H9 (cell line): ENCODE data around the gene TRPV3. TPM values are rescaled to one million over a fixed set of nuclear protein-coding genes. Genes with fewer than 3 reads are reported as not detected.
"Not testable (repeated sequence)": the region's sequence is repeated elsewhere in the genome, so short reads cannot be mapped to it uniquely, and the experiment has no call there.

Source experiments
- DNase-seq: peaks from one replicate; pipeline ENCODE4 v3.0.0-alpha.2; 2017
- H2AFZ ChIP-seq: one replicate; pipeline ENCODE4 v1.6.1; 2013; ENCODE audit warnings: mild to moderate bottlenecking, low read length, control low read depth, moderate library complexity
- H2AK5ac ChIP-seq: 2 replicates; pipeline ENCODE4 v1.6.1; 2013; ENCODE audit warnings: low read length, control low read depth, mixed read lengths; ENCODE audit not compliant: insufficient read length
- H2BK120ac ChIP-seq: one replicate; pipeline ENCODE4 v1.6.1; 2013; ENCODE audit warnings: low read depth, mild to moderate bottlenecking, low read length, control low read depth, inconsistent platforms; ENCODE audit not compliant: poor library complexity, severe bottlenecking
- H2BK12ac ChIP-seq: 2 replicates; pipeline ENCODE4 v1.6.1; 2013; ENCODE audit warnings: low read length, control low read depth, mixed read lengths, low read depth; ENCODE audit not compliant: insufficient read length
- H2BK15ac ChIP-seq: 2 replicates; pipeline ENCODE4 v1.6.1; 2013; ENCODE audit warnings: low read depth, low read length, control low read depth
- H2BK20ac ChIP-seq: one replicate; pipeline ENCODE4 v1.6.1; 2013; ENCODE audit warnings: low read depth, mild to moderate bottlenecking, low read length, control low read depth, inconsistent platforms; ENCODE audit not compliant: poor library complexity, severe bottlenecking
- H2BK5ac ChIP-seq: 2 replicates; pipeline ENCODE4 v1.6.1; 2013; ENCODE audit warnings: low read length, control low read depth, mixed read lengths; ENCODE audit not compliant: insufficient read length
- H3K14ac ChIP-seq: 2 replicates; pipeline ENCODE4 v1.6.1; 2013; ENCODE audit warnings: low read length, control low read depth; ENCODE audit not compliant: insufficient read depth
- H3K18ac ChIP-seq: 2 replicates; pipeline ENCODE4 v1.6.1; 2013; ENCODE audit warnings: low read depth, mild to moderate bottlenecking, mixed read lengths, low read length, control low read depth; ENCODE audit not compliant: insufficient read length
- H3K23ac ChIP-seq: 2 replicates; pipeline ENCODE4 v1.6.1; 2013; ENCODE audit warnings: low read length, control low read depth, mixed read lengths, low read depth; ENCODE audit not compliant: insufficient read length
- H3K23me2 ChIP-seq: 2 replicates; pipeline ENCODE4 v1.6.1; 2013; ENCODE audit warnings: low read depth, mild to moderate bottlenecking, mixed read lengths, low read length, control low read depth; ENCODE audit not compliant: insufficient read length, poor library complexity, severe bottlenecking
- H3K27ac ChIP-seq: 2 replicates; pipeline ENCODE4 v1.5.1; 2013; ENCODE audit warnings: low read length, control low read depth, mixed read lengths, low read depth; ENCODE audit not compliant: insufficient read length
- H3K27me3 ChIP-seq: 2 replicates; pipeline ENCODE4 v1.6.1; 2013; ENCODE audit warnings: low read length, control low read depth, inconsistent platforms; ENCODE audit not compliant: insufficient read depth
- H3K4ac ChIP-seq: 2 replicates; pipeline ENCODE4 v1.6.1; 2013; ENCODE audit warnings: low read depth, mild to moderate bottlenecking, control low read depth, inconsistent platforms, low read length, moderate library complexity
- H3K4me1 ChIP-seq: 2 replicates; pipeline ENCODE4 v1.6.1; 2013; ENCODE audit warnings: low read length, control low read depth, inconsistent platforms; ENCODE audit not compliant: insufficient read depth
- H3K4me2 ChIP-seq: 2 replicates; pipeline ENCODE4 v1.6.1; 2013; ENCODE audit warnings: low read length, control low read depth, mixed read lengths; ENCODE audit not compliant: insufficient read length, insufficient read depth
- H3K56ac ChIP-seq: 2 replicates; pipeline ENCODE4 v1.6.1; 2013; ENCODE audit warnings: low read depth, mild to moderate bottlenecking, mixed read lengths, low read length, control low read depth; ENCODE audit not compliant: insufficient read length
- H3K79me1 ChIP-seq: 2 replicates; pipeline ENCODE4 v1.6.1; 2013; ENCODE audit warnings: low read depth, mild to moderate bottlenecking, moderate library complexity, low read length, control low read depth, inconsistent platforms; ENCODE audit not compliant: insufficient read depth, poor library complexity, severe bottlenecking
- H3K79me2 ChIP-seq: 2 replicates; pipeline ENCODE4 v1.6.1; 2013; ENCODE audit warnings: low read length, control low read depth, inconsistent platforms; ENCODE audit not compliant: insufficient read depth
- H3K9ac ChIP-seq: 2 replicates; pipeline ENCODE4 v1.6.1; 2013; ENCODE audit warnings: low read length, control low read depth, mixed read lengths; ENCODE audit not compliant: insufficient read length; ENCODE audit errors: extremely low read depth
- H3K9me3 ChIP-seq: one replicate; pipeline ENCODE4 v1.6.1; 2013; ENCODE audit warnings: low read depth, low read length, inconsistent platforms; ENCODE audit not compliant: control insufficient read depth
- H3T11ph ChIP-seq: one replicate; pipeline ENCODE4 v1.6.1; 2013; ENCODE audit warnings: mild to moderate bottlenecking, low read length, control low read depth, inconsistent platforms
- H4K20me1 ChIP-seq: one replicate; pipeline ENCODE4 v1.6.1; 2013; ENCODE audit not compliant: control insufficient read depth, insufficient read length, insufficient read depth
- H4K5ac ChIP-seq: 2 replicates; pipeline ENCODE4 v1.6.1; 2013; ENCODE audit warnings: low read depth, mild to moderate bottlenecking, mixed read lengths, low read length, control low read depth; ENCODE audit not compliant: insufficient read length
- H4K8ac ChIP-seq: replicated peaks from 2 replicates; pipeline ENCODE4 v1.6.1; 2013; ENCODE audit warnings: low read length, control low read depth, mixed read lengths, low read depth; ENCODE audit not compliant: insufficient read length
- H4K91ac ChIP-seq: 2 replicates; pipeline ENCODE4 v1.6.1; 2013; ENCODE audit warnings: low read depth, mild to moderate bottlenecking, moderate library complexity, mixed read lengths, low read length, control low read depth; ENCODE audit not compliant: insufficient read length
- H3K27ac Mint-ChIP-seq, 3 experiments: 2 replicates in 2 of 3; 3 replicates in 1 of 3; pipeline ENCODE4 v1.8.0; 2020 to 2021; ENCODE audit warnings: mixed read lengths in 3 of 3, mild to moderate bottlenecking in 1 of 3, moderate library complexity in 1 of 3
- H3K27me3 Mint-ChIP-seq: 2 replicates; pipeline ENCODE4 v1.8.0; 2021; ENCODE audit warnings: low read depth, mild to moderate bottlenecking, moderate library complexity, mixed read lengths
- H3K36me3 Mint-ChIP-seq, 3 experiments: 2 replicates in 2 of 3; 3 replicates in 1 of 3; pipeline ENCODE4 v1.8.0; 2020 to 2021; ENCODE audit warnings: low read depth in 3 of 3, mixed read lengths in 3 of 3; ENCODE audit not compliant: insufficient read depth in 1 of 3
- H3K4me1 Mint-ChIP-seq, 2 experiments: 2 replicates each; pipeline ENCODE4 v1.8.0; 2020; ENCODE audit warnings: mixed read lengths in 2 of 2
- H3K4me3 Mint-ChIP-seq, 2 experiments: 2 replicates in 1 of 2; 3 replicates in 1 of 2; pipeline ENCODE4 v1.8.0; 2020 to 2021; ENCODE audit warnings: mild to moderate bottlenecking in 2 of 2, mixed read lengths in 2 of 2, moderate library complexity in 1 of 2
- H3K9me3 Mint-ChIP-seq, 2 experiments: 2 replicates in 1 of 2; 3 replicates in 1 of 2; pipeline ENCODE4 v1.8.0; 2020; ENCODE audit warnings: mild to moderate bottlenecking in 2 of 2, mixed read lengths in 2 of 2, moderate library complexity in 1 of 2
- WGBS: extraction: QIAGEN DNeasy Blood & Tissue Kit; methylation state at CpG from one replicate; pipeline ENCODE4 v1.1.7; 2013; ENCODE audit warnings: missing lambda C conversion rate, low lambda C conversion rate, mixed read lengths; ENCODE audit not compliant: insufficient read length; ENCODE audit errors: extremely low coverage; 5-methylcytosine and 5-hydroxymethylcytosine counted together
- total RNA-seq: library from RNA; stranded (reverse); gene quantifications from 2 replicates; pipeline ENCODE4 v1.2.1, GENCODE V29; 2021
- TF ChIP-seq, protein P1 (sequence below): fragments of 200-600 bp; sonication (generic); conservative IDR thresholded peaks from 3 replicates; pipeline ENCODE4 v1.8.0; 2021; ENCODE audit warnings: antibody characterized with exemption, mild to moderate bottlenecking

Gene TRPV3
- total RNA-seq, 1 experiment from 2014 or later = 0.63 TPM

DNA sequence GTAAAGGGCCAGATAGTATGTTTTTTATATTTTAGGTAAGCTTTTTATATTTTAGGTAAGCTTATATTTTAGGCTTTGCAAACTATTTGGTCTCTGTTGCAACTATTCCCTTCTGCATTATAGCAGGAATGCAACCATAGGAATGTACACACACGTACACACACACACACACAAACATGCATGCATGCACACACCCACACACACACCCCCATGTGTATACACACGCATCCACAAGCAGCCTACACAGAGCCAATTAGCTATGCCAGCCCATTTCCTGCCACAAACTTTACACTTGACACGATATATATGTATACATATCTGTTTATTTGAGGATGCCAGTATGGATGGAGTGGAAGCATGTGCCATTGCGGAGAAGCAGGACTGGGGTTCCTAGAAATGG is 7.5 kb upstream of the TRPV3 start:
- H3K27me3 Mint-ChIP-seq = no peaks in the 10 kb centered on the region

DNA sequence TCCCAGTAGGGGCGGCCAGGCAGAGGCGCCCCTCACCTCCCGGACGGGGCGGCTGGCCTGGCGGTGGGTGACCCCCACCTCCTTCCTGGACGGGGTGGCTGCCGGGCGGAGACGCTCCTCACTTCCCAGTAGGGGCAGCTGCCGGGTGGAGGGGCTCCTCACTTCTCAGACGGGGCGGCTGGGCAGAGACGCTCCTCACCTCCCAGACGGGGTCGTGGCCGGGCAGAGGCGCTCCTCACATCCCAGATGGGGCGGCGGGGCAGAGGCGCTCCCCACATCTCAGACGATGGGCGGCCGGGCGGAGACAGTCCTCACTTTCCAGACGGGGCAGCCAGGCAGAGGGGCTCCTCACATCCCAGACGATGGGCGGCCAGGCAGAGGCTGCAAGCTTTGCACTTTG is 6.6 kb upstream of the TRPV3 start:
- not testable (repeated sequence) for H2BK20ac ChIP-seq, H3K27me3 ChIP-seq, DNase-seq, H2BK15ac ChIP-seq, H2BK5ac ChIP-seq, H3K14ac ChIP-seq, H4K20me1 ChIP-seq, H3K23me2 ChIP-seq, H3K9me3 ChIP-seq, H3K23ac ChIP-seq, H3K27ac ChIP-seq, H4K91ac ChIP-seq, H2AFZ ChIP-seq, H3K27ac Mint-ChIP-seq, H3K4me1 Mint-ChIP-seq, H3K18ac ChIP-seq, H3K4me3 Mint-ChIP-seq, H3K79me1 ChIP-seq, H3K9ac ChIP-seq, H2AK5ac ChIP-seq, H2BK120ac ChIP-seq, H3K79me2 ChIP-seq, H3K27me3 Mint-ChIP-seq, H3T11ph ChIP-seq, H3K4me1 ChIP-seq, H3K4ac ChIP-seq, H3K4me2 ChIP-seq, H3K56ac ChIP-seq, H3K9me3 Mint-ChIP-seq, H4K5ac ChIP-seq, H4K8ac ChIP-seq, H2BK12ac ChIP-seq
- WGBS = no CpG with 5 or more reads among the region's 28 CpGs
- peaks cover 11 to 25% (median 18%) of the 10 kb centered on the region in 3 experiments; a peak in 6 of 7 replicates for H3K36me3 Mint-ChIP-seq

More for the DNA sequence above, 7.5 kb upstream of the TRPV3 start:
- Histone ChIP-seq H3K79me1 (no peaks in the 10 kb centered on the region), H2AK5ac (no peak overlapping the region), H4K20me1 (no peaks in the 10 kb centered on the region), H3K4ac (no peak overlapping the region), H3K4me1 (no peaks in the 10 kb centered on the region), H3K79me2 (no peaks in the 10 kb centered on the region), H2BK12ac (no peak overlapping the region), H4K5ac (no peak overlapping the region), H3K23me2 (no peaks in the 10 kb centered on the region), H3K27me3 (no peaks in the 10 kb centered on the region), H3K56ac (no peak overlapping the region), H2BK5ac (no peak overlapping the region), H2BK20ac (no peak overlapping the region), H3K23ac (no peak overlapping the region), H2BK120ac (no peak overlapping the region), H4K8ac (no peak overlapping the region), H3K9me3 (no peaks in the 10 kb centered on the region), H3K9ac (no peak overlapping the region), H2BK15ac (no peak overlapping the region), H3K18ac (no peak overlapping the region), H3K27ac (no peak overlapping the region), H3T11ph (no peak overlapping the region), H3K14ac (no peak overlapping the region), H2AFZ (no peak overlapping the region), H3K4me2 (no peak overlapping the region), H4K91ac (no peak overlapping the region)
- Mint-ChIP-seq H3K4me1 (peaks cover 6% of the 10 kb centered on the region in 2 experiments), H3K9me3 (peaks cover 0 to 3% of the 10 kb centered on the region in 2 experiments; a peak in 2 of 5 replicates), H3K4me3 (no peak overlapping the region), H3K36me3 (peaks cover 13 to 29% (median 22%) of the 10 kb centered on the region in 3 experiments; a peak in 6 of 7 replicates), H3K27ac (no peak overlapping the region)
- TF ChIP-seq, protein P1, sequence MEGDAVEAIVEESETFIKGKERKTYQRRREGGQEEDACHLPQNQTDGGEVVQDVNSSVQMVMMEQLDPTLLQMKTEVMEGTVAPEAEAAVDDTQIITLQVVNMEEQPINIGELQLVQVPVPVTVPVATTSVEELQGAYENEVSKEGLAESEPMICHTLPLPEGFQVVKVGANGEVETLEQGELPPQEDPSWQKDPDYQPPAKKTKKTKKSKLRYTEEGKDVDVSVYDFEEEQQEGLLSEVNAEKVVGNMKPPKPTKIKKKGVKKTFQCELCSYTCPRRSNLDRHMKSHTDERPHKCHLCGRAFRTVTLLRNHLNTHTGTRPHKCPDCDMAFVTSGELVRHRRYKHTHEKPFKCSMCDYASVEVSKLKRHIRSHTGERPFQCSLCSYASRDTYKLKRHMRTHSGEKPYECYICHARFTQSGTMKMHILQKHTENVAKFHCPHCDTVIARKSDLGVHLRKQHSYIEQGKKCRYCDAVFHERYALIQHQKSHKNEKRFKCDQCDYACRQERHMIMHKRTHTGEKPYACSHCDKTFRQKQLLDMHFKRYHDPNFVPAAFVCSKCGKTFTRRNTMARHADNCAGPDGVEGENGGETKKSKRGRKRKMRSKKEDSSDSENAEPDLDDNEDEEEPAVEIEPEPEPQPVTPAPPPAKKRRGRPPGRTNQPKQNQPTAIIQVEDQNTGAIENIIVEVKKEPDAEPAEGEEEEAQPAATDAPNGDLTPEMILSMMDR = no peak
- no peak for DNase-seq
- no CpG with 5 or more reads among the region's 4 CpGs for WGBS
